Measurements from ENCODE around the gene ZBED4. TPM values are rescaled to one million over a fixed set of nuclear protein-coding genes. Genes with fewer than 3 reads are reported as not detected.

Gene ZBED4
- total RNA-seq, 1 donor from 2014 or later, result 3.8 TPM

DNA sequence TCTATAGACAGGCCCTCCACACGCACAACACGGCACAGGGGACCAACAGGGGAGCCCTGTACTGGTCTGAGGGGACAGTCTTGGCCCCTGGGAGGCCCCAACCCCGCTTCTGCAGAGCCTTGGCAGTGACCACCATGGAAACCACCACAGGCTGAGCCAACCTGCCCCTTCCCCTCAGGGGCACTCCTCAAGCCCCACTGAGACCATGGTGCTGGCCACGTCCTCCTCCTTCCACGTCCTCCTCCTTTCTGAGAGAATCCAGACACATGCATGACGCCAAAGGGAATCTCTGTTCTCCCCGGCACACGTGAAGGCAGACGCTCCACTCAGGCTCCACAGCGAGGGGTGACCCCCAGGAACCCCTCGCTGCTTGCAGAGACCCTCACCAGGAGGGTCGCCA lies 28.7 kb upstream of the ZBED4 start:
- intact Hi-C loops (cut with DNase I), result no loop called here

DNA sequence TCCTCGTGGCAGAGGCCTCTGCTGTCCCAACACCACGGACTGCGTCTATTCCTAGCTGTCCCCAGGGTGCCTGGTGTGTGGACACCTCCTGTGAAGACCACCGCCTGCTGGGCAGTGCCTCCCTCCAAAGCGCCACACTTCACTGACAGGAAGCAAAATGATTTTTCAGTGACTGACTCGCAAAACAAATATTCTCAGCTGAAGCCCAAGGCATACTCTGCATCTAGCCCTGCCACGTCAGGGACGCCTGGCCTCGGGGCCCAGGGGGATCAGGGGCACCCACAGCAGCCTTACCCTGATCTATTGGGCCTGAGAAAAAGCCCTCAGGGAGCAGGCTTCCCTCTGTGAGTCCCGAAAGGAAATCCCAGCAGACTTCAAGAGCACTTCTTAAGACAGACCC lies 28.2 kb upstream of the ZBED4 start:
- ATAC-seq (ENCODE audit: poor library complexity) (no peak), DNase-seq (no peak)
- intact Hi-C loops (cut with DNase I), result no loop called here

More for the DNA sequence above, 28.7 kb upstream of the ZBED4 start:
- ATAC-seq (ENCODE audit: poor library complexity) (no peak), DNase-seq (no peak)

DNA sequence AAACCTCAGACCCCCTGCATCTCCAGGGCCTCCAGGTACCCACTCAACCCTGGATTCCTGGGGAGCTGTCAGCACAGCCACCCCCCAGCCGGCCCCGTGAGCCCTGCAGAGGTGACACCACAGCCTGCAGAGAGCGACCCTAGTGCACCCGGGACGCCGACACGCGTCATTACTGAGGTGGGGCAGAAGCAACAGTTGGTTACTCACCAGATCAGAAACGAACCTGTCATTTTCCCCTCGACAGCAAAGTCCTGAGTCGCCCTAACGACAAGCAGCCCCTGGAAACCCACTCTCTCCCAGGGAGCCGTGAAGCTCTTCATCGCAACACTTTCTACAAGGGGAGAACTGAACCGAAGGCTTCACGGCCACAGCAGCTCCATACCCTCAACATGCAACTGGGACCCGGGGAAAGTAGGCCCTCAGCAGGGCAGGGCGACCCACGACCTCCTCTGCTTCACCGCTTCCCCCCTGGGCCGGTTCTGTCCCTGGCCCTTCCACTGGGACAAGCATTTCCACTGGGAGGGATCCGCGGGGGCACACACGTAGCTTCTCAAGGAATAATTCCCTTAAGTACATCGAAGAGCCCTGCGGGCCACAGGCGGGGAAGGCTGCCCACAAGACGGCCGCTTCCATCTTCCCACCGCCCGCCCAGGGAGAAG lies 27.6 kb upstream of the ZBED4 start:
- DNase-seq, result no peak
- intact Hi-C loops (cut with DNase I), result no loop called here
- no peak for ATAC-seq (ENCODE audit: poor library complexity)

DNA sequence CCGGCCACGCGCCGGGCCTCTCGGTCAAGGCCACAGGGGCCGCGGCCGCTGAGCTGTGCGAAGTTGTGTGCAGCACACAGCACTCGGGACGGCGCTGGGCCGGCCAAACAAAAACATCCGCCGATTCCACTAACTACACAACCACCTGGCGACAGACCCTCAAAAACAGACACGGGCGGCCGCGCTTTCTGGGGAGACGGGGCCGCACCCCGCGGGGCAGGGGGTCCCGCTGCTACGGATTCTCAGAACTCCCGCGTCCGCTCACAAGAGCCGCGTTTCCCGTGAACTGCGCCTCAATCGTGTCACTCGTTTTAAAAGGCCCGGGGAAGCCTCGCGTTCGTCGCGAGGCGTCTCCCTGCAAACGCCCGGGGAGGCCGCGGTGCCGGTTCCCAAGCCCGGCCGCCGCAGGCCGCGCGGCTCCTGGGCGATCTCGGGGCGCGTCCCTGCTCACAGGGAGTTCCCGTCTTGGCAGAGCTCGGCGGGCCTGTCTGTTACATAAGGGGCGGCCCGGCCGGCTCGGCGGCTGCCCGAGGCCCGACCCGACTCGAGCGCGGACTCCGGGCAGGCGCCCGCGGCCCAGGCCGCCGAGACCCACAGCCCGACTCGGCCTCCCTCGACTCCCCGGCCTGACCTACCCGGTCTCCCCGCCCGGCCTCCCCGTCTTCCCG lies 26.9 kb upstream of the ZBED4 start:
- intact Hi-C loops (cut with DNase I), result no loop called here
- ATAC-seq (ENCODE audit: poor library complexity) (peak; percentile 77), DNase-seq (peak; percentile 83)

DNA sequence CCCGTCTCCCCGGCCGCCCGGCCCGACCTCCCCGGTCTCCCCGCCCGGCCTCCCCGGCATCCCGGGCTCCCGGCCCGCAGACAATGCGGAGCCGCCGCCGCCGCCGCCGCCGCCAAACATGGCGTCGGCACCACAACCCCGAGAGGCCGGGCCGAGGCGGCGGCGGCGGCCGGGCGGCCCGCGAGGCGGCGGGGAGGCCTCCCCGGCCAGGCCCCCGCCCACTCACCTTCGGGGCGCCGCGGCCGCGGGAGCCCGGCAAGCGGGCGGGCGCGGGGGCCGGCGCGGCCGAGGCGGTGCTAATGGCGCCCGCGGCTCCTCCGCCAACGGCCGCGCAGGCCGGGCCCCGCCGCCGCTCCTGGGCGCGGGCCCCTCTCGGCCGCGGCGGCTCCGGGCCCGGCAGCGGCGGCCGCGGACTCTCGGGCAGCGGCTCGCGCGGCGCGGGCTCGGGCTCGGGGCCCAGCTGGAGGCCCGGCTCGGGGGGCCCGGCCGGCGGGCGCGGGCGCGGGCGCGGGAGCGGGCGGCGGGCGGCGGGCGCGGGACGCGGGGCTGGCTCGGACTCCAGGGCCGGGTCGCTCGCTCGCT lies 26.3 kb upstream of the ZBED4 start:
- no peak for ATAC-seq (ENCODE audit: poor library complexity)
- intact Hi-C loops (cut with DNase I), result no loop called here
- DNase-seq, result no peak

DNA sequence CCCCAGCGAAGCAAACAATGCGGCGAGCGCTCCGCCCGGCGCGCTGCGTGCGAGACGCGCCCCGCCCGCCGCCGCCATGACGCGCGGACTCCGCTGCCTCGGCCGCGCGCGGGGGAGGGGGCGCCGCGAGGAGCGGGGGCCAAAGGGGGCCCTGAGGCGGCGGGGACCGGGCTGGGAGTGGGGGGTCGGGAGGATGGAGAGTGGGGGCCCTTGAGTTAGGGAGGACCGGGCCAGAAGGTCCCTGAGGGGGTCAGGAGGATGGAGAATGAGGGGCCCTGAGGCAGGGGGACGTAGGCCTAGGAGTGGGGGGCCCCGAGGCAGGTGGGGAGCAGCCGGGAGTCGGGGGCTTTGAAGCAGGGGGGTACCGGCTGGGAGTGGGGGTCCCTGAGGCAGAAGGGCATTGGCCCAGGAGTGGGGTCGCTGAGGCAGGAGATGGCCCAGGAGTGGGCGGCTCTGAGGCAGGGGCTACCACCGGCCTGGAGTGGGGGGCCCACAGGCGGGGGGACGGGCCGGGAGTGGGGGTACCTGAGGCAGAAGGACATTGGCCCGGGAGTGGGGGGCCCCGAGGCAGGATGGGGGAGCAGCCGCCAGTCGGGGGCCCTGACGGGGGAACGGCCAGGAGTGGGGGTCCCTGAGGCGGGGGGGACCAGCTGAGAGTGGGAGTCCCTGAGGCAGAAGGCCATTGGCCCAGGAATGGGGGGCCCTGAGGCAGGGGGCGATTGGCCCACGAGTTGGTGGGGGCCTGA lies 25.6 kb upstream of the ZBED4 start, which contains the start of gene BRD1:
TSS of gene BRD1 (minus strand) at position 21 of the 746 bp plus-strand sequence. CDS start 3,556 bp downstream, outside the sequence.
- intact Hi-C loops (cut with DNase I), result no loop called here
- DNase-seq, result peak; percentile 81
- peak; percentile 84 for ATAC-seq (ENCODE audit: poor library complexity)

DNA sequence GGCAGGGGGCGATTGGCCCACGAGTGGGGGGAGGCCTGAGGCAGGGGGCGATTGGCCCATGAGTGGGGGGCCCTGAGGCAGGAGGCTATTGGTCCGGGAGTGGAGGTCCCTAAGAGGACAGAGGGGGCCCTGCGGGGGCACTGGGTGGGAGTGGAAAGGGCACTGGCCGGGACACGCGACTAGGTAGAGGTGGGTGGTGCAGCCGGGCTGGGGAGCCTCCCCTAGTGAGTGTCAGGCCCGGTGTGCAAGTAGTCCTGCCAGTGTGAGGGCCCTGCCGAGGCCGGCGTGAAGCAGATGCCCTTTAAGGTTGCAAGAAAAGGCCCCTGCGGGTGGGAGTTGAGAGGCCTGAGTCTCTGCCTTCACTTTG lies 25.1 kb upstream of the ZBED4 start:
- DNase-seq (no peak), ATAC-seq (ENCODE audit: poor library complexity) (no peak)
- intact Hi-C loops (cut with DNase I), result no loop called here

DNA sequence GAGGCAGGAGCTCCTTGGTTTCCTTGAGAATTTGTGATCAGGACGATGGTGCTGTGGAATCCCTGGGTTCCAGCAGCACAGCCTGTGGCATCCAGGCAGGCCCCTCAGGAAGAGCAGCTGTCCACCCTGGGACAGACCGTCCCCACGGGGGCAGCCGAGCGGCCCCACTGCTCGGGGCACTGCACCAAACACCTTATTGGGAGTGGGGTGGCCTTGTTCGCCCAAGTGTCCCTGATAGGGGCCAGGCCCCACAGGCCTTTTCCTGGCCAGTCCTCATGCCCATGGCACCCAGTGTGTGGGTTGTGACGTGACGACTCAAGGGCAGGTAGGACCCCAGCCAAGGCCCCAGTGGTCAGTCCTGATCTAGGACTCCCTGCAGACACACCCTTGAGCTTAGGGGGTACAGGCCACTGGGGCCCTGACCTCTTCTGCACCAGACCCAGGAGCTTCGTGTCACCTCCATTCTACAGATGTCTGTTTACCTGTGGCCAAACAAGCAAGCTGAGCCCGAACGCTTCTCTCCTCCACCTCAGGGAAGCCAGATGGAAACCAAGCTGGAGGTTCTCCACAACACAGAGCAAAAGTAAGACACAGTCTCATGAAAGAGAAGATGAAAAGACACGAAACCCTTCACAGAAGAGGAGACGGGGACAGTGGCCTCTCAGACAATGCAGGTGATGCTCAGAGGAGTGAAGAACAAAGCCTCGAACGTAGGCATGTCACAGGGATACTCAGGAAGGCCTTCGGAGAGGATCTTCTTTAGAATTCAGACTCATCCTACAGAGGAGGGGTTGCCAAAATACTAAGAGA lies 24.4 kb upstream of the ZBED4 start:
- intact Hi-C loops (cut with DNase I), result no loop called here
- ATAC-seq (ENCODE audit: poor library complexity) (no peak), DNase-seq (no peak)

DNA sequence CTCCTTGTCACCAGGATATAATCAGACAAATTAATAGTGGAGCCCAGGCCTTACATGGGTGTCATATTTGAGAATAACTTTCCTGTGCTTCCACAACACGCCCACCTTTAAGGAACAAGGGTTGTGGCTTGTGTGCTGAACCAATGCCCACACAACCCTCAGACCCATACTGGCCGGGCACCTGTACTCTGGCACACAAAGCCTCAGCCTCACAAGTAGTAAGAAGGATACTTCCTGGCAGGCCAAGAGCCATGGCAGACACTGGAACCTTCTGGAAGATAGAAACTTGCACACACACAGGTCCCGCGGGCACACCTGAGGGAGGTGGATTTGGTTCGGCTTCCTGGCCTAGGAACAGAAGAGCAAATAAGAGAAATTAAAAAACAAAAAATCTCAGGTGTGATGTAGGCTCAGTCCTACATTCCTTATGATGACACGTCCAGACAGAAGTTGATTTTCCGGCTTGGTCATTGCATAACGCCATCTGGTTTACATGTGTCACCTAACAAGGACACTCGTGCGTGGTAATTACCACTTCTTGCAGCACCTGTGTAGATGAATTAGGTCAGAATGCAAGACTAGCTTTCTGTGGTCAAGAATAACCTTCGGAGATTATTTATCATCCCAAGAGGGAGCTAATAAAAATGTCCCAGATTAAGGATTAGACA lies 20.2 kb upstream of the ZBED4 start:
- intact Hi-C loops (cut with DNase I), result no loop called here
- DNase-seq (no peak), ATAC-seq (ENCODE audit: poor library complexity) (no peak)

DNA sequence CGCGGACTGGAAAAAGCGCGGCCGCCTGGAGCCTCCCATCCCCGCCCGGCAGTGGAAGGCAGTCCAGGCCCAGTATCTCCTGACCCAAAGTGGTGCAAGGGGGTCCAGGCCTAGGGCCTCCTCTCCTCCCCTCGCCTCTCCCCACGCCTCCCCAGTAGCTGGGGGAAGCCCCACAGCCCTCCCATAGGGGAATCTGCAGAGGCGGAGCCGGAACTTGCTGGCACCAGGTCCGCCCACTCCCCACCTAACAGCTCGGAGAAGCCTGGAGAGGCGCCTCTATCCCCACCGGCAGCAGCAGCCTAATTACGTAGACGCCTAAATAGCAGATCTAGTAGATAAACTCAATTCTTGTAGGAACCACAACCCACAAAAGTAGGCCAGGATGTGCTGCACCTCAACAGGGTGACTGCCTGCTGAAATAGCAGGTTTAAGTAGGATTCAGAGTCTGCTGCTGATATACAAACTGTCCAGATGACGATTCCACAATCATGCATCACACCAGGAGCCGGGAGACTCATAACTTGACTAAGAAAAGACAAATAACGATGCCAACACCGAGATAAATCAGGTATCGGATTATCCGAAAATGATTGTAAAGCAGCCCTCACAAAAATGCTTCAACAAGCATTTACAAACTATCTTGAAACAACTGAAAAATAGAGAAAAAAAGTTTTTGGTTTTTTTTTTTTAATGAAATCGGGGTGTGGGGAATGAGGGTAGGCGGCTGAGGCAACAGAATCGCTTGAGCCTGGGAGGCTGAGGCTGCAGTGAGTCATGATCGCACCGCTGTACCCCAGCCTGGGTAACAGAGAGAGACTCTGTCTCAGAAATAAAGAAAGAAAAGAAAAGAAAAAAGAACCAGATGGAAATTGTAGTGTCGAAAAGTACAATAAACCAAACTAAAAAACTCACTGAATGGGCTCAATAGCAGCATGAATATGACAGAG lies 14.6 kb upstream of the ZBED4 start:
- intact Hi-C loops (cut with DNase I), result no loop called here
- no peak for ATAC-seq (ENCODE audit: poor library complexity)
- peak; percentile 40 for DNase-seq

DNA sequence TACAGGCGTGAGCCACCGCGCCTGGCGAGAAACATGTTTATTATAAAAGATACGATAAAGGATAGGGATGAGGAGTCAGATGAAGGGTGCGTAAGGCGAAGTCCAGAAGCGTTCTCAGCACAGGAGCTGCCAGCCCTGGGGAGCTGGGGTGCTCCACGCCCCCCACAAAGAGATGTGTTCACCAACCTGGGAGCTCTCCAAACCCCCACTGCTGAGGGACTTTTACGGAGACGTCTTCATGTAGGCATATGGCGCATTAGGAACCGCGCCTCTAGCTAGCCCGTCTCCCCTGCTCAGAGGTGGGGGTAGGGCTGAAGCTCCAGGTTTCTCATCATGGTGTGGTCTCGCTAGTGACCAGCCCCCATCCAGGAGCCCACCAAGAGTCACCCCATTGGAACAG lies 8.4 kb upstream of the ZBED4 start:
- DNase-seq, result no peak
- no peak for ATAC-seq (ENCODE audit: poor library complexity)
- intact Hi-C loops (cut with DNase I), result no loop called here

DNA sequence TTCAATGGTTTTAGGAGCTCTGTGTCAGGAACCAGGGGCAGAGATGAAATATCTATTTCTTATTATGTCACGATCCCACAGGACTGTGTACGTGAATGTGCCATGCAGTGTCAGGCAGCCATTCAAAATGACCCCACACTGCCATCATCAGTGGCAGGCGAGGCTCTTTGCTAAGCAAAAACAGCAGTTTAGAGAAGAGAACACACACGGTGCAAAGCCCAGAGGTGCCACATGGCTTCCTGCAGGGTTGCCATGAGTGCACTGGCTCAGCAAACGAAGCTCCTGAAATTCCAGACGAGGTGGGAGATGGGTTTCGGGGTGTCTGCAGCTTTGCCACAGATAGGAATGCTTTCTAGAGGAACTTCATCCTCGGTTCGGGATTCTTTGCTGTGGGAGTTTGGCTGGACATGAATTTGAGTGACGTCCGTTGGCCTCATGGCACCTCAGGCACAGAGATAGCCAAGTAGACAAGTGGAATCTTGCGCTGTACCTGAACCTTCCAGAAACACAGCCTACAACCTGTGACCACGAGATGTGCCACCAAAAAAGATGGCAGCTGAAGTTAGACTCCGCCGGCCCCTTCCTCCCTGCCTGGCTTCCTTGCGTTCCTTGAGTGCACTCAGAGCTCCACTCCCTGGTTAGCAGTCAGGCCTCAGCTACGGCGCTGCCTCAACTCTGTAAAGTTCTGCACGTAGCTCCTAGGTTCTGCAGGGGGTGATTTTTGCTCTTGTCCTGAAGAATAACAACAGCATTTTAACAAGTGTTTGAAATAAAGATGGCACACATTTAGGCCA lies 7.8 kb upstream of the ZBED4 start:
- intact Hi-C loops (cut with DNase I), result no loop called here

DNA sequence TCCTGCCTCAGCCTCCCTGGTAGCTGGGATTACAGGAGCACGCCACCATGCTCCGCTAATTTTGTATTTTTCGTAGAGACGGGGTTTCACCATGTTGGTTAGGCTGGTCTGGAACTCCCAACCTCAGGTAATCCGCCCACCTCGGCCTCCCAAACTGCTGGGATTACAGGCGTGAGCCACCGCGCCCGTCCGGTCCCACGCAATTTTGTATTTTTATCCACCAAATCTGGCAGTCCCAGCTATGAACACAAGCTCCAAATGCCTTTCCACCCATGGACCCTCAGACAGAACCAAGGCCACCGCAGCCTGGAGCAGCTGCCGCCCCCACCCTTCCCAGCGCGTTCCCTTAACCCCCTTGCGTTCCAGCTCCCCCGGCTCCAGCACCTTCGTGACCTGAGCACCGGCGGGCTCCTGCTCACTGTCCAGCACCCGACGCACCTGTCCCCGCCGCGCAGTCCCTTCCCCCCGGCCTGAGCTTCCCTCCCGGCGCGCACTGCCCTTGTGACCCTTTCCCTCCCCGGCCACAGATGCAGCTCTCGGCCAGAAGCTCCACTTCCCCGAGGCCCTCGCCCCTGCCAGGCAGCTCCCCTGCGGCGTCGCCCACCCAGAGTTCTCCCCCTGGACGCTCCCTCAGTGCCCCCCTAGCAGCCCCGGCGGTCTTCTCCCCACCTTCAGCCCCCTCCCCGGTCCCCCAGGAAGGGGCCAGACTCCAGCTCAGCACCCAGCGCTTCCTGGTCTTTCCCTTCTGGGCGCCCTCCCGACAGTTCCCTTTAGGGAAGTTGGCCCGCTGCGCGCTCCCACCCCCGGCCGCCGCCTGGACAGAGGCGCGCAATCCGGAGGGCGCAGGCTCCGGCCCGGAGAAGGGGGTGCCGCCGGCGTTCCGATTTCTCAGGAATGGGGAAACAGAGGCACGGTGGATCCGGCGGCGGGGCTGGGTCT lies 5.6 kb upstream of the ZBED4 start:
- intact Hi-C loops (cut with DNase I), result no loop called here
- DNase-seq, result peak; percentile 64
- no peak for ATAC-seq (ENCODE audit: poor library complexity)

More for the DNA sequence above, 7.8 kb upstream of the ZBED4 start:
- DNase-seq (no peak), ATAC-seq (ENCODE audit: poor library complexity) (no peak)

DNA sequence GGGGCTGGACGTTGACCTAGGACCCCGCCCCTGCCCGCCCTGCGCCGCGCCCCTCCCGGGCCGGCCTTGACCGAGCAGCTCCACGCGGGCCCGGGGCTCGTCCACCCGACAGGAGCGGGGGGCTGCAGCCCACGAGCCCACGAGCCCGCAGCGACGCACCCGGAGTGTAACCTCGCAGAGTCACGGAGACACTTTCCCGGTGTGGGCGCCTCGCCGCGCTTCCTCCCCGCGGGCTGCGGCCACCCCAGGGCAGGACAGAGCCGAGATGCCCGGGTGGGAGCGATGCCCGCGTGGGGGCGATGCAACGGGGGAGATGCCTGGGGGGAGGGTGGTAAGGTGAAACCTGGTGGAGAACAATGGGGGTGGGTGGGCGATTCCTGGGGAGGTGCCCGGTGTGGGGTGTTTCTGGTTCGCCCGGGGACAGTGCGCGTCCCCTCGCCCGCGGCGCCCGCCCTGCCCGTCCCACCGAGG lies 4.9 kb upstream of the ZBED4 start:
- no peak for ATAC-seq (ENCODE audit: poor library complexity)
- intact Hi-C loops (cut with DNase I), result no loop called here
- DNase-seq, result no peak

Measured in Right ventricle myocardium superior (tissue), 1 donor.